ENCODE results near the gene GALNT12. TPM values are rescaled to one million over a fixed set of nuclear protein-coding genes. Genes with fewer than 3 reads are reported as not detected.

The GALNT12 gene
- total RNA-seq, 1 donor from 2014 or later, result 10.3 TPM

- no peaks in the 10 kb centered on the region for H3K27me3 Mint-ChIP-seq (ENCODE audit: low read depth)
- H3K36me3 Mint-ChIP-seq, result no peaks in the 10 kb centered on the region
- no peak for TF ChIP-seq CTCF (IDR thresholded peaks at IDR 0.05; ENCODE audit: unreplicated experiment)
- peaks cover 15% of the 10 kb centered on the region for H3K9me3 Mint-ChIP-seq
- H3K4me1 Mint-ChIP-seq, result peaks cover 39% of the 10 kb centered on the region
- DNase-seq (ENCODE audit: low spot score in 2 of 2, unreplicated experiment in 2 of 2), result no peak
- H3K4me3 Mint-ChIP-seq, result no peak overlapping the region
- peak overlapping the region; percentile 51 for H3K27ac Mint-ChIP-seq
These were observed 44.4 kb downstream of the GALNT12 start for GRCh38 chr9:98851730-98852459.

- no peaks in the 10 kb centered on the region for H3K36me3 Mint-ChIP-seq
- no peak overlapping the region for H3K4me3 Mint-ChIP-seq
- no peaks in the 10 kb centered on the region for H3K27me3 Mint-ChIP-seq (ENCODE audit: low read depth)
These were observed 44.9 kb downstream of the GALNT12 start for GRCh38 chr9:98852460-98852734.

GRCh38 chr9:98852961-98853360 is 45.5 kb downstream of the GALNT12 start:
- Mint-ChIP-seq H3K4me1 (peaks cover 39% of the 10 kb centered on the region), H3K9me3 (peaks cover 15% of the 10 kb centered on the region), H3K4me3 (no peak overlapping the region), H3K27ac (no peak overlapping the region), H3K27me3 (ENCODE audit: low read depth) (no peaks in the 10 kb centered on the region), H3K36me3 (no peaks in the 10 kb centered on the region)
- no peak for DNase-seq (ENCODE audit: low spot score in 2 of 2, unreplicated experiment in 2 of 2)
- TF ChIP-seq CTCF (IDR thresholded peaks at IDR 0.05; ENCODE audit: unreplicated experiment), result no peak

More at GRCh38 chr9:98852460-98852734, 44.9 kb downstream of the GALNT12 start:
- peaks cover 39% of the 10 kb centered on the region for H3K4me1 Mint-ChIP-seq
- peaks cover 15% of the 10 kb centered on the region for H3K9me3 Mint-ChIP-seq
- no peak for DNase-seq (ENCODE audit: low spot score in 2 of 2, unreplicated experiment in 2 of 2)
- H3K27ac Mint-ChIP-seq, result no peak overlapping the region
- TF ChIP-seq CTCF (IDR thresholded peaks at IDR 0.05; ENCODE audit: unreplicated experiment), result no peak

GRCh38 chr9:98854266-98854665 is 46.8 kb downstream of the GALNT12 start:
- Mint-ChIP-seq H3K36me3 (no peaks in the 10 kb centered on the region), H3K27me3 (ENCODE audit: low read depth) (no peaks in the 10 kb centered on the region), H3K9me3 (peaks cover 15% of the 10 kb centered on the region), H3K27ac (no peak overlapping the region), H3K4me3 (no peak overlapping the region), H3K4me1 (peaks cover 29% of the 10 kb centered on the region)
- no peak for TF ChIP-seq CTCF (IDR thresholded peaks at IDR 0.05; ENCODE audit: unreplicated experiment)
- DNase-seq (ENCODE audit: low spot score in 2 of 2, unreplicated experiment in 2 of 2), result no peak

- H3K36me3 Mint-ChIP-seq, result no peaks in the 10 kb centered on the region
- no peak for TF ChIP-seq CTCF (IDR thresholded peaks at IDR 0.05; ENCODE audit: unreplicated experiment)
- no peak overlapping the region for H3K4me3 Mint-ChIP-seq
- H3K4me1 Mint-ChIP-seq, result peaks cover 19% of the 10 kb centered on the region
- H3K27ac Mint-ChIP-seq, result no peak overlapping the region
- no peaks in the 10 kb centered on the region for H3K27me3 Mint-ChIP-seq (ENCODE audit: low read depth)
- H3K9me3 Mint-ChIP-seq, result peaks cover 15% of the 10 kb centered on the region
- DNase-seq (ENCODE audit: low spot score in 2 of 2, unreplicated experiment in 2 of 2), result no peak
These were observed 48.1 kb downstream of the GALNT12 start for GRCh38 chr9:98855592-98855991.

- no peak for TF ChIP-seq CTCF (IDR thresholded peaks at IDR 0.05; ENCODE audit: unreplicated experiment)
- Mint-ChIP-seq H3K9me3 (peaks cover 15% of the 10 kb centered on the region), H3K4me3 (no peak overlapping the region), H3K4me1 (peaks cover 15% of the 10 kb centered on the region), H3K36me3 (no peaks in the 10 kb centered on the region), H3K27me3 (ENCODE audit: low read depth) (no peaks in the 10 kb centered on the region), H3K27ac (no peak overlapping the region)
- no peak for DNase-seq (ENCODE audit: low spot score in 2 of 2, unreplicated experiment in 2 of 2)
These were observed 49.5 kb downstream of the GALNT12 start for GRCh38 chr9:98856982-98857381.

Measured in mesothelial cell of epicardium (in vitro differentiated cells).